ENCODE measurements around the gene BNC2.
A peak's percentile ranks its signal among the peaks of the same experiment; 100 is the strongest.
"Not testable (repeated sequence)": the region's sequence is repeated elsewhere in the genome, so short reads cannot be mapped to it uniquely, and the experiment has no call there.

Gene BNC2

GRCh38 chr9:16870596-16871335 lies at the start of gene BNC2:
BNC2 (minus strand) TSS chr9:16870670; CDS start chr9:16870648, 22 bp downstream.
- peak within 1 kb of the TSS; percentile 89 for H3K4me3 ChIP-seq (ENCODE audit: low read depth, low read length)
- H3K27me3 ChIP-seq (replicated peaks), result no peaks in the 10 kb centered on the region
- DNase-seq, result peak; percentile 52
- no peaks in the 10 kb centered on the region for H3K36me3 ChIP-seq (replicated peaks)
- peak within 1 kb of the TSS; percentile 78 for H3K27ac ChIP-seq
- in situ Hi-C loops (cut with HindIII; ENCODE audit: low pct_ligation_motif_present, low sequenced_read_pairs), result no loop called here
- peak; percentile 28 for TF ChIP-seq CTCF (IDR thresholded peaks at IDR 0.05; ENCODE audit: low read depth, low read length, missing control alignments)

GRCh38 chr9:16918920-16919319 lies 48.5 kb upstream of the BNC2 start:
- Histone ChIP-seq H3K27ac (no peak overlapping the region), H3K4me3 (ENCODE audit: low read depth, low read length) (no peak overlapping the region), H3K36me3 (replicated peaks) (no peaks in the 10 kb centered on the region), H3K27me3 (replicated peaks) (no peaks in the 10 kb centered on the region)
- no peak for DNase-seq
- TF ChIP-seq CTCF (IDR thresholded peaks at IDR 0.05; ENCODE audit: low read depth, low read length, missing control alignments), result no peak
- in situ Hi-C loops (cut with HindIII; ENCODE audit: low pct_ligation_motif_present, low sequenced_read_pairs), result no loop called here

GRCh38 chr9:16915126-16915831 lies 44.8 kb upstream of the BNC2 start:
- Histone ChIP-seq H3K4me3 (ENCODE audit: low read depth, low read length) (no peak overlapping the region), H3K27ac (no peak overlapping the region), H3K36me3 (replicated peaks) (no peaks in the 10 kb centered on the region), H3K27me3 (replicated peaks) (no peaks in the 10 kb centered on the region)
- no peak for DNase-seq
- in situ Hi-C loops (cut with HindIII; ENCODE audit: low pct_ligation_motif_present, low sequenced_read_pairs), result no loop called here
- no peak for TF ChIP-seq CTCF (IDR thresholded peaks at IDR 0.05; ENCODE audit: low read depth, low read length, missing control alignments)

GRCh38 chr9:16912197-16912596 lies 41.7 kb upstream of the BNC2 start:
- no peak for TF ChIP-seq CTCF (IDR thresholded peaks at IDR 0.05; ENCODE audit: low read depth, low read length, missing control alignments)
- no peak for DNase-seq
- Histone ChIP-seq H3K27me3 (replicated peaks) (no peaks in the 10 kb centered on the region), H3K27ac (no peak overlapping the region), H3K4me3 (ENCODE audit: low read depth, low read length) (no peak overlapping the region), H3K36me3 (replicated peaks) (no peaks in the 10 kb centered on the region)
- in situ Hi-C loops (cut with HindIII; ENCODE audit: low pct_ligation_motif_present, low sequenced_read_pairs), result no loop called here

GRCh38 chr9:16908206-16908605 lies 37.7 kb upstream of the BNC2 start:
- in situ Hi-C loops (cut with HindIII; ENCODE audit: low pct_ligation_motif_present, low sequenced_read_pairs); DNase-seq; H3K27me3 ChIP-seq (replicated peaks); H3K36me3 ChIP-seq (replicated peaks); H3K4me3 ChIP-seq (ENCODE audit: low read depth, low read length); H3K27ac ChIP-seq: not testable (repeated sequence)

- no peak for TF ChIP-seq CTCF (IDR thresholded peaks at IDR 0.05; ENCODE audit: low read depth, low read length, missing control alignments)
- H3K4me3 ChIP-seq (ENCODE audit: low read depth, low read length), result no peak overlapping the region
- no peak for DNase-seq
- no peaks in the 10 kb centered on the region for H3K27me3 ChIP-seq (replicated peaks)
- in situ Hi-C loops (cut with HindIII; ENCODE audit: low pct_ligation_motif_present, low sequenced_read_pairs), result no loop called here
- H3K27ac ChIP-seq, result no peak overlapping the region
- no peaks in the 10 kb centered on the region for H3K36me3 ChIP-seq (replicated peaks)
These were observed 34.2 kb upstream of the BNC2 start for GRCh38 chr9:16904655-16905054.
